HG03442 (cell line): ENCODE results near the gene FN3KRP.

Source experiments
- ATAC-seq: cut with Tn5 transposase; IDR thresholded peaks from one replicate; pipeline ENCODE4 v1.9.1; 2021; ENCODE audit warnings: mild to moderate bottlenecking, moderate library complexity; ENCODE audit not compliant: unreplicated experiment

FN3KRP gene

GRCh38 chr17:82703935-82704865 lies 12.3 kb upstream of the FN3KRP start:
- no peak for ATAC-seq

- no peak for ATAC-seq
Measured at GRCh38 chr17:82704886-82705285, 11.6 kb upstream of the FN3KRP start.

- no peak for ATAC-seq
Measured at GRCh38 chr17:82705756-82706155, 10.8 kb upstream of the FN3KRP start.

GRCh38 chr17:82709024-82709675 lies 7.4 kb upstream of the FN3KRP start:
- no peak for ATAC-seq

GRCh38 chr17:82709676-82710498 lies 6.6 kb upstream of the FN3KRP start:
- no peak for ATAC-seq

GRCh38 chr17:82710499-82711232 lies 5.8 kb upstream of the FN3KRP start:
- no peak for ATAC-seq

GRCh38 chr17:82713071-82713723 lies 3.3 kb upstream of the FN3KRP start:
- no peak for ATAC-seq

GRCh38 chr17:82718986-82719685 lies 2.6 kb downstream of the FN3KRP start:
- no peak for ATAC-seq

GRCh38 chr17:82720204-82720603 lies 3.7 kb downstream of the FN3KRP start:
- ATAC-seq, result no peak

- ATAC-seq, result no peak
Measured at GRCh38 chr17:82722341-82723013, 6.0 kb downstream of the FN3KRP start.

- no peak for ATAC-seq
Measured at GRCh38 chr17:82723169-82723807, 6.8 kb downstream of the FN3KRP start.

GRCh38 chr17:82726427-82726826 lies 9.9 kb downstream of the FN3KRP start:
- no peak for ATAC-seq

GRCh38 chr17:82729479-82730260 lies 13.2 kb downstream of the FN3KRP start:
- no peak for ATAC-seq

GRCh38 chr17:82732118-82732743 lies 15.7 kb downstream of the FN3KRP start:
- ATAC-seq, result no peak

- no peak for ATAC-seq
Measured at GRCh38 chr17:82734987-82735866, 18.7 kb downstream of the FN3KRP start, which contains the start of gene FN3K. Gene FN3K, plus strand, starts transcription at chr17:82735615. Its CDS starts 22 bp downstream, at chr17:82735637.

GRCh38 chr17:82736511-82737185 lies 20.1 kb downstream of the FN3KRP start:
- ATAC-seq, result no peak
